OCI-LY1 (cell line): ENCODE data around the gene POU2AF1.

Experiments used
- H2AFZ ChIP-seq: fragments of 200-600 bp; sonication (generic), shearing (Covaris generic); 2 replicates; pipeline ENCODE4 v1.6.0; 2014; ENCODE audit warnings: antibody characterized with exemption, mild to moderate bottlenecking, low read length
- H3F3A ChIP-seq: fragments of 200-600 bp; sonication (generic), shearing (Covaris generic); 2 replicates; pipeline ENCODE4 v1.6.0; 2014; ENCODE audit warnings: mild to moderate bottlenecking, antibody characterized with exemption, low read length, moderate library complexity; ENCODE audit not compliant: insufficient read depth
- H3K27ac ChIP-seq: fragments of 200-600 bp; sonication (generic); 2 replicates; pipeline ENCODE4 v1.5.1; 2014; ENCODE audit warnings: low read length, mixed run types, mild to moderate bottlenecking, low read depth; ENCODE audit not compliant: poor library complexity, severe bottlenecking
- H3K27me3 ChIP-seq: fragments of 200-600 bp; sonication (generic); 2 replicates; pipeline ENCODE4 v1.6.0; 2014; ENCODE audit warnings: antibody characterized with exemption, mild to moderate bottlenecking, low read length, moderate library complexity; ENCODE audit not compliant: insufficient read depth
- H3K36me3 ChIP-seq: fragments of 200-600 bp; sonication (generic); 2 replicates; pipeline ENCODE4 v1.6.1; 2014; ENCODE audit warnings: mild to moderate bottlenecking, antibody characterized with exemption, low read length, moderate library complexity, mixed read lengths; ENCODE audit not compliant: insufficient read depth
- H3K4me1 ChIP-seq: fragments of 200-600 bp; sonication (generic); 2 replicates; pipeline ENCODE4 v1.5.1; 2014; ENCODE audit warnings: mild to moderate bottlenecking, low read length, moderate library complexity; ENCODE audit not compliant: insufficient read depth, severe bottlenecking
- H3K4me2 ChIP-seq: fragments of 200-600 bp; sonication (generic), shearing (Covaris generic); 2 replicates; pipeline ENCODE4 v1.6.1; 2014; ENCODE audit warnings: low read length
- H3K4me3 ChIP-seq: fragments of 200-600 bp; sonication (generic); 2 replicates; pipeline ENCODE4 v1.5.1; 2014; ENCODE audit warnings: low read length, low read depth, mild to moderate bottlenecking, mixed read lengths; ENCODE audit not compliant: poor library complexity, severe bottlenecking
- H3K79me2 ChIP-seq: fragments of 200-600 bp; shearing (Covaris generic); 2 replicates; pipeline ENCODE4 v1.6.1; 2016; ENCODE audit warnings: mixed run types, low read length, mixed read lengths; ENCODE audit not compliant: insufficient read depth
- H3K9ac ChIP-seq: fragments of 200-600 bp; sonication (generic), shearing (Covaris generic); 2 replicates; pipeline ENCODE4 v1.6.1; 2014; ENCODE audit warnings: mild to moderate bottlenecking, low read length, mixed read lengths
- H3K9me2 ChIP-seq: fragments of 200-600 bp; sonication (generic), shearing (Covaris generic); 2 replicates; pipeline ENCODE4 v1.6.1; 2014; ENCODE audit warnings: low read depth, mild to moderate bottlenecking, low read length, mixed read lengths
- H3K9me3 ChIP-seq: fragments of 200-600 bp; shearing (Covaris generic); 2 replicates; pipeline ENCODE4 v1.6.1; 2014; ENCODE audit warnings: low read length, mixed read lengths
- H4K20me1 ChIP-seq: fragments of 200-600 bp; sonication (generic), shearing (Covaris generic); 2 replicates; pipeline ENCODE4 v1.6.0; 2016; ENCODE audit warnings: mild to moderate bottlenecking, low read length; ENCODE audit not compliant: insufficient read depth
- EZH2 ChIP-seq: fragments of 200-600 bp; sonication (generic), shearing (Covaris generic); IDR thresholded peaks from 2 replicates; pipeline ENCODE4 v1.8.0; 2017; ENCODE audit warnings: borderline replicate concordance, mixed run types, mild to moderate bottlenecking, antibody characterized with exemption, low read length, moderate library complexity, mixed read lengths
- TF ChIP-seq, protein P1 (sequence below): fragments of 200-600 bp; sonication (generic), shearing (Covaris generic); IDR thresholded peaks from 2 replicates; pipeline ENCODE4 v1.5.1; 2017; ENCODE audit warnings: mild to moderate bottlenecking, antibody characterized with exemption, low read length, moderate library complexity, mixed read lengths

Gene POU2AF1

DNA sequence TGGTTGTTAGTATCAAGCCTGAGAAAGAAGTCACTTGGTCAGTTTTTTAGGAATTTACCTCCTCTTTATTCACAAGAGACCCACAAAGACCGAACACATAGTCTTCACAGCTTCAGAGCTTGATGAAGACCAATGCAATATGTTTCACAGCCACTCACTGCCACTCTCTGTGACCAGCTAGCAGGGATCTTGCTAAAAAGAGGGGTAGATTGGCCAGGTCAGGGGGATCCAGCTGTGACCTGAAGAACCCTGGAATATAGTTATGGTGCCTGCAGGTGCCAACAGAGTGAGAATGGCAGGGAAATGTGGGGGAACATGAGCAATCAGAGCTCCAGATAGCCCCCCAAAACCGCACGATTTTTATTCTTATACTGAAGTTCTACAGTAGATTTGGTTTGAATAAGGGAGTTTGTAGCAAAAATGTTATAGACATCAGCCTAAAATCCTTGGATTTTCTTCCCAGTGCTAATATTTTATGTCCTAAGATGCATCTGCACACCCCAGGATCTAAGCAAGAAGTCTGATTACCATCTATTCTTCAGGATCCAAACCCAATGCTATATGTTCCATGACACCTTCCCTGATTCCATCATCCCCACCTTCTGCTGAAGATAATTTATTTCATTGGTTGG, 8.7 kb downstream of the POU2AF1 start:
- Histone ChIP-seq H3K4me1 (peaks cover 98% of the 10 kb centered on the region), H4K20me1 (no peaks in the 10 kb centered on the region), H3K4me2 (peak overlapping the region; percentile 54), H3K27ac (peak overlapping the region; percentile 90), H3K9me3 (no peaks in the 10 kb centered on the region), H3K27me3 (no peaks in the 10 kb centered on the region), H3F3A (peaks cover 7% of the 10 kb centered on the region; the same call in 1 of the 2 replicates), H3K9me2 (no peaks in the 10 kb centered on the region), H3K79me2 (peaks cover 99% of the 10 kb centered on the region), H3K36me3 (peaks cover 97% of the 10 kb centered on the region), H2AFZ (no peak overlapping the region), H3K4me3 (peak overlapping the region; percentile 1), H3K9ac (no peak overlapping the region; the same call in 1 of the 2 replicates)
- TF ChIP-seq, protein P1, sequence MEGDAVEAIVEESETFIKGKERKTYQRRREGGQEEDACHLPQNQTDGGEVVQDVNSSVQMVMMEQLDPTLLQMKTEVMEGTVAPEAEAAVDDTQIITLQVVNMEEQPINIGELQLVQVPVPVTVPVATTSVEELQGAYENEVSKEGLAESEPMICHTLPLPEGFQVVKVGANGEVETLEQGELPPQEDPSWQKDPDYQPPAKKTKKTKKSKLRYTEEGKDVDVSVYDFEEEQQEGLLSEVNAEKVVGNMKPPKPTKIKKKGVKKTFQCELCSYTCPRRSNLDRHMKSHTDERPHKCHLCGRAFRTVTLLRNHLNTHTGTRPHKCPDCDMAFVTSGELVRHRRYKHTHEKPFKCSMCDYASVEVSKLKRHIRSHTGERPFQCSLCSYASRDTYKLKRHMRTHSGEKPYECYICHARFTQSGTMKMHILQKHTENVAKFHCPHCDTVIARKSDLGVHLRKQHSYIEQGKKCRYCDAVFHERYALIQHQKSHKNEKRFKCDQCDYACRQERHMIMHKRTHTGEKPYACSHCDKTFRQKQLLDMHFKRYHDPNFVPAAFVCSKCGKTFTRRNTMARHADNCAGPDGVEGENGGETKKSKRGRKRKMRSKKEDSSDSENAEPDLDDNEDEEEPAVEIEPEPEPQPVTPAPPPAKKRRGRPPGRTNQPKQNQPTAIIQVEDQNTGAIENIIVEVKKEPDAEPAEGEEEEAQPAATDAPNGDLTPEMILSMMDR = no peak
- TF ChIP-seq EZH2 = no peak

DNA sequence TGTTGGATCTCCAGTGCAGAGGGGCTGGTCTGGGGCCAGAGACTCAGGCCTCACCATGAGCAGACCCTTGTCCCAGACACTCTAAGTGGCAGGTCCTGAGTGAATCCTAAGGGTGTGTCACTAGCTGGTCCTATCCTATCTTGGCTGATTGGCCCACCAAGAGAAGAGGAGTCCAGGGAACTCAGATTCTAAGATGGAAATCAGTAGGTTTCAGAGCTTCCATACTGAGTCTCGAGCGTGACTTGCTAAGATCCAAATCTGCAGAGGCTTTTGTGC, 10.9 kb downstream of the POU2AF1 start:
- no peaks in the 10 kb centered on the region for H3K9me2 ChIP-seq
- peaks cover 99% of the 10 kb centered on the region for H3K36me3 ChIP-seq
- TF ChIP-seq, protein P1 = no peak
- TF ChIP-seq EZH2 = no peak
- peaks cover 6% of the 10 kb centered on the region for H3F3A ChIP-seq
- H3K4me2 ChIP-seq = peak overlapping the region; percentile 54
- H3K4me3 ChIP-seq = peak overlapping the region; percentile 12
- H3K9me3 ChIP-seq = no peaks in the 10 kb centered on the region
- peaks cover 100% of the 10 kb centered on the region for H3K79me2 ChIP-seq
- H3K9ac ChIP-seq = peak overlapping the region; percentile 43
- H2AFZ ChIP-seq = no peak overlapping the region
- H3K27ac ChIP-seq = peak overlapping the region; percentile 90
- peaks cover 100% of the 10 kb centered on the region for H3K4me1 ChIP-seq
- H4K20me1 ChIP-seq = no peaks in the 10 kb centered on the region
- H3K27me3 ChIP-seq = no peaks in the 10 kb centered on the region

DNA sequence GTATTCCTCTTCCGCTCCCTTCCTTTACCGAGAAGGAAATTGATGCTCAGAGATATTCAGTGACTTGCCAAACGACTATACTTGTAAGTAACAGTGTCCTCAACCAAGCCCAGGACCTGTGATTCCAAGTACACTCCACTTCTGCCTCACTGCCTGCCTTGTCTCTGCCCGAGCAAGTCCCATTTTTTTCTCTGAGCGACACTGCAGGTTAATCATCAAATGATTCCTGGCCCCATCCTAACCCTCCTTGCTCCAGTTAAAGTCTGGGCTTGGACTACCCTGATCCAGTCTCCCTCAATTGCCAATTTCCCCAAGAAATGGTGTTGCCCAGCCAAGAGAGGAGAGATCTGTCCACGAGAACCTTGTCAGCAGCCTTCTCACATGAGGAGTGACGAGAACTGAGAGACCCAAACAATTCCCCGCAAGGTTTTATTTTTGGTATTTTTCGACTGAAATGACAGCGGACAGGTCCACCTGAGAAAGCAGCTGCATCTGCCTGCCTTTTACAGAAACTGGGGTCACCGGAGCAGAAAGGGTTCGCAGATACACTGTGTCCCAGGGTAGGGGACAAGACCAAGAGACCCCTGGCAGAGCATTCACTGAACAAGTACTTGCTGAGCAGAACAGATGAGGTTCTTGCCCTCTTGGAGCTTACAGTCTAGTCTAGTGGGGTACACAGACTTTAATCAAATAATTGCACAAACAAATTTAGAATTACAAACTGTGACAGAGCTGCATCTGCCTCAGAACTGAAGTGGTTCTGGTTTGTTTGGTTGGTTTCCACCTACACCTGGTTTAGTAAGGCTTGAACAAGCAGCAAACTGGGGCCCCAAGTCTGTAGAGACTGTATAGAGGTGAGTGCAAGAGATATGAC, 11.4 kb downstream of the POU2AF1 start:
- H3K27me3 ChIP-seq = no peaks in the 10 kb centered on the region
- H2AFZ ChIP-seq = no peak overlapping the region
- H3K9me2 ChIP-seq = no peaks in the 10 kb centered on the region
- H4K20me1 ChIP-seq = no peaks in the 10 kb centered on the region
- H3K4me2 ChIP-seq = peak overlapping the region; percentile 54
- TF ChIP-seq, protein P1 = no peak
- TF ChIP-seq EZH2 = no peak
- H3F3A ChIP-seq = peaks cover 3% of the 10 kb centered on the region; the same call in 1 of the 2 replicates
- peak overlapping the region; percentile 43 for H3K9ac ChIP-seq
- H3K79me2 ChIP-seq = peaks cover 100% of the 10 kb centered on the region
- H3K4me1 ChIP-seq = peaks cover 100% of the 10 kb centered on the region
- peak overlapping the region; percentile 12 for H3K4me3 ChIP-seq
- H3K27ac ChIP-seq = peak overlapping the region; percentile 90
- peaks cover 99% of the 10 kb centered on the region for H3K36me3 ChIP-seq
- H3K9me3 ChIP-seq = no peaks in the 10 kb centered on the region
